Stimulated activated CD4-positive, alpha-beta T cell treated with anti-CD3 and anti-CD28 coated beads, TNF-alpha, amount 100 ng/mL, for 48 hours (primary cell): ENCODE data around the gene MBTPS1.
A peak's percentile ranks its signal among the peaks of the same experiment; 100 is the strongest.
"Not testable (repeated sequence)": the region's sequence is repeated elsewhere in the genome, so short reads cannot be mapped to it uniquely, and the experiment has no call there.

ENCODE experiments used
- DNase-seq, 3 donors: peaks; one replicate each; pipeline ENCODE4 v3.0.0-alpha.2; 2020; ENCODE audit warnings: low read depth in 3 of 3

MBTPS1 gene

GRCh38 chr16:84137287-84137686, 20.5 kb upstream of the MBTPS1 start:
- no peak for DNase-seq

- no peak for DNase-seq
Measured at GRCh38 chr16:84136331-84137125, 19.8 kb upstream of the MBTPS1 start.

GRCh38 chr16:84132527-84133285, 16.0 kb upstream of the MBTPS1 start:
- no peak for DNase-seq

GRCh38 chr16:84131117-84131516, 14.4 kb upstream of the MBTPS1 start:
- no peak for DNase-seq

GRCh38 chr16:84124257-84125073, 7.7 kb upstream of the MBTPS1 start:
- DNase-seq, result no peak

- DNase-seq, result no peak
Measured at GRCh38 chr16:84121007-84121406, 4.3 kb upstream of the MBTPS1 start.

GRCh38 chr16:84120023-84120422, 3.3 kb upstream of the MBTPS1 start:
- no peak for DNase-seq

- DNase-seq, result no peak
Measured at GRCh38 chr16:84119368-84119767, 2.6 kb upstream of the MBTPS1 start.

- DNase-seq, result not testable (repeated sequence)
Measured at GRCh38 chr16:84118315-84118714, 1.6 kb upstream of the MBTPS1 start.

GRCh38 chr16:84117494-84117843, 727 bp upstream of the MBTPS1 start:
- DNase-seq, result peak in 1 of 3 donors; percentile 45

GRCh38 chr16:84115919-84116719, 623 bp downstream of the MBTPS1 start:
- DNase-seq, result peak; percentile 15 to 45 (median 26)

- DNase-seq, result peak in 2 of 3 donors; percentile 9 to 27
Measured at GRCh38 chr16:84111949-84112348, 4.8 kb downstream of the MBTPS1 start.

GRCh38 chr16:84111525-84111924, 5.2 kb downstream of the MBTPS1 start:
- no peak for DNase-seq

- no peak for DNase-seq
Measured at GRCh38 chr16:84110527-84110926, 6.2 kb downstream of the MBTPS1 start.

- DNase-seq, result no peak
Measured at GRCh38 chr16:84109598-84110335, 7.0 kb downstream of the MBTPS1 start.

GRCh38 chr16:84107921-84108320, 8.8 kb downstream of the MBTPS1 start:
- DNase-seq, result no peak

GRCh38 chr16:84105948-84106740, 10.6 kb downstream of the MBTPS1 start:
- no peak for DNase-seq

GRCh38 chr16:84105301-84105815, 11.4 kb downstream of the MBTPS1 start:
- DNase-seq, result no peak

- DNase-seq, result no peak
Measured at GRCh38 chr16:84104231-84104630, 12.5 kb downstream of the MBTPS1 start.

- DNase-seq, result no peak
Measured at GRCh38 chr16:84103678-84104077, 13.1 kb downstream of the MBTPS1 start.
